A549 (cell line): ENCODE data around the gene ADGRG3.

Experiments used
- SMC3 ChIP-seq: fragments of >200 bp; sonication (Bioruptor Twin); formaldehyde crosslinking; IDR thresholded peaks from 3 replicates; pipeline ENCODE4 v1.6.1; 2018; ENCODE audit warnings: inconsistent platforms
- TF ChIP-seq, protein P1 (sequence below): fragments of >200 bp; sonication (Bioruptor Twin); formaldehyde crosslinking; IDR thresholded peaks from 3 replicates; pipeline ENCODE4 v1.5.1; 2016

GRCh38 chr16:57728336-57729181, 60.5 kb downstream of the ADGRG3 start:
- no peak for TF ChIP-seq SMC3
- TF ChIP-seq, protein P1, sequence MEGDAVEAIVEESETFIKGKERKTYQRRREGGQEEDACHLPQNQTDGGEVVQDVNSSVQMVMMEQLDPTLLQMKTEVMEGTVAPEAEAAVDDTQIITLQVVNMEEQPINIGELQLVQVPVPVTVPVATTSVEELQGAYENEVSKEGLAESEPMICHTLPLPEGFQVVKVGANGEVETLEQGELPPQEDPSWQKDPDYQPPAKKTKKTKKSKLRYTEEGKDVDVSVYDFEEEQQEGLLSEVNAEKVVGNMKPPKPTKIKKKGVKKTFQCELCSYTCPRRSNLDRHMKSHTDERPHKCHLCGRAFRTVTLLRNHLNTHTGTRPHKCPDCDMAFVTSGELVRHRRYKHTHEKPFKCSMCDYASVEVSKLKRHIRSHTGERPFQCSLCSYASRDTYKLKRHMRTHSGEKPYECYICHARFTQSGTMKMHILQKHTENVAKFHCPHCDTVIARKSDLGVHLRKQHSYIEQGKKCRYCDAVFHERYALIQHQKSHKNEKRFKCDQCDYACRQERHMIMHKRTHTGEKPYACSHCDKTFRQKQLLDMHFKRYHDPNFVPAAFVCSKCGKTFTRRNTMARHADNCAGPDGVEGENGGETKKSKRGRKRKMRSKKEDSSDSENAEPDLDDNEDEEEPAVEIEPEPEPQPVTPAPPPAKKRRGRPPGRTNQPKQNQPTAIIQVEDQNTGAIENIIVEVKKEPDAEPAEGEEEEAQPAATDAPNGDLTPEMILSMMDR, result no peak
